ENCODE results near the gene TMEM259.

The TMEM259 gene

GRCh38 chr19:1051791-1052190, 30.9 kb upstream of the TMEM259 start:
- TF ChIP-seq CTCF (conservative IDR thresholded peaks at IDR 0.05; ENCODE audit: low read depth), result no peak
- ChIA-PET POLR2A (ENCODE audit: low non-redundant PET) (no interaction called here), CTCF (no interaction called here)
- 0 out of 2 replicates have a peak overlapping the region, but pooled peaks have one; percentile 20 for H3K27ac ChIP-seq
- DNase-seq (ENCODE audit: low spot score), result no peak

GRCh38 chr19:1050989-1051788, 30.3 kb upstream of the TMEM259 start:
- TF ChIP-seq CTCF (conservative IDR thresholded peaks at IDR 0.05; ENCODE audit: low read depth), result no peak
- no peak for DNase-seq (ENCODE audit: low spot score)
- peak overlapping the region; percentile 34; the same call in 1 of the 2 replicates for H3K27ac ChIP-seq
- ChIA-PET POLR2A (ENCODE audit: low non-redundant PET) (no interaction called here), CTCF (no interaction called here)

GRCh38 chr19:1049800-1050199, 28.9 kb upstream of the TMEM259 start:
- ChIA-PET CTCF (no interaction called here), POLR2A (ENCODE audit: low non-redundant PET) (no interaction called here)
- peak overlapping the region; percentile 34 for H3K27ac ChIP-seq
- DNase-seq (ENCODE audit: low spot score), result no peak
- TF ChIP-seq CTCF (conservative IDR thresholded peaks at IDR 0.05; ENCODE audit: low read depth), result no peak

GRCh38 chr19:1049106-1049505, 28.2 kb upstream of the TMEM259 start:
- no peak for DNase-seq (ENCODE audit: low spot score)
- H3K27ac ChIP-seq, result no peak overlapping the region
- ChIA-PET POLR2A (ENCODE audit: low non-redundant PET) (no interaction called here), CTCF (no interaction called here)
- no peak for TF ChIP-seq CTCF (conservative IDR thresholded peaks at IDR 0.05; ENCODE audit: low read depth)

GRCh38 chr19:1047696-1048147, 26.8 kb upstream of the TMEM259 start:
- ChIA-PET POLR2A (ENCODE audit: low non-redundant PET) (no interaction called here), CTCF (interaction anchor here (0.6 kb wide), 1 partner anchor 11 kb away, joined by 3 read pairs; no protein-coding TSS in a partner anchor)
- TF ChIP-seq CTCF (conservative IDR thresholded peaks at IDR 0.05; ENCODE audit: low read depth), result no peak
- peak overlapping the region; percentile 39; the same call in 1 of the 2 replicates for H3K27ac ChIP-seq
- no peak for DNase-seq (ENCODE audit: low spot score)

GRCh38 chr19:1046836-1047695, 26.1 kb upstream of the TMEM259 start:
- H3K27ac ChIP-seq, result peak overlapping the region; percentile 39
- ChIA-PET POLR2A (ENCODE audit: low non-redundant PET) (no interaction called here), CTCF (interaction anchor here (0.6 kb wide), 1 partner anchor 111 kb away, joined by 3 read pairs; no protein-coding TSS in a partner anchor)
- DNase-seq (ENCODE audit: low spot score), result no peak
- TF ChIP-seq CTCF (conservative IDR thresholded peaks at IDR 0.05; ENCODE audit: low read depth), result no peak

Data from RWPE1 (cell line).